ENCODE data around the gene TBC1D9B. TPM values are rescaled to one million over a fixed set of nuclear protein-coding genes. Genes with fewer than 3 reads are reported as not detected.

TBC1D9B gene
- total RNA-seq, 4 donors from 2014 or later = 115 to 210 (median 168) TPM

DNA sequence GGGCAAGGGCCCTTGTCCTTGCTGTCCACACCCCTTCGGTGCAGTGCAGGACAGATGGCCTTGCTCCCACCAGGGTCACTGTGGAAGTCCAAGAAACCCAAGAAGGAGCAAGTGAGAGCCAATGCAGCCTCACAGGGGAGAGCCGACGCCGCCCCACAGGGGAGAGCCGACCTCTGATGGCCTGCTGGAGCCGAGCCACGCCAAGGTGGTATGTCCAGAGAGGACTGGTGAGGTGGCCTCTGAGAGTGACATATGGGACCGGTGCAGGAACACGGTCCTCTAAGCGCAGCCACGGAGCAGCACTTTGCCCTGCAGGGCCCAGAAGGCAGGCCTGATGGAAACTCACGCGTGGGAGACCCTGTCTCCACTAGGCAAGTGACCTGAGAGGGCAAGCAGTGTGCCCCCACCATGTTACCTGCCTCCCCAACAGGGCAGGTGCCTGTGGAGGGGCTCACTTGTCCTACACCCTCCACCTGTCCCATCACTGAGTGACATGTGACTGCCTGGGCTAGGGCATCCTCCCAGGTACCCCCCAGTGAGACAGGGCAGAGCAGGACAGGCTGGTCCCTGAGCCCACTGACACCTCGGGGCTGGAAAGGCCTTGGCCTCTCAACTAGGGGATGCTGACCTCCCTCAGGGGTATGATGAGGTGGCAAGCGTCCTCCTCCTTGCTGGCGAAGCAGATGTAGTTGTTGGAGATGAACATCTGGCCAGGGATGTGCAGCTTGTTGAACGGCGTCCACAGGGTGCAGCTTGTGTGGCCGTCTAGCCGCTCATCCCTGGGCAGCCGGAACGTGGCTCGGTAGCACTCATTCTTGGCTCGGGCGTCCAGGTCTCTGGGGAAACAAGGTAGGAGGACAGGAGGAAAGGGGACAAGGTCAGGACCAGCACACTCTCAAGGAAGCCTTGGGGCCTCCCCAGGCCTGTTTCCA, 16.7 kb downstream of the TBC1D9B start:
- WGBS, 2 donors = 91 to 94% methylated on average over 22 to 23 of the region's 25 CpGs
- H3K27ac ChIP-seq = no peak overlapping the region
- H3K4me1 ChIP-seq = no peaks in the 10 kb centered on the region
- H3K27me3 ChIP-seq = no peaks in the 10 kb centered on the region
- H3K9me3 ChIP-seq = no peaks in the 10 kb centered on the region
- no peak for DNase-seq (ENCODE audit: low spot score in 2 of 2)
- no peak overlapping the region for H3K4me3 ChIP-seq
- H3K36me3 ChIP-seq = peaks cover 4 to 100% (median 29%) of the 10 kb centered on the region in 3 donors
- TF ChIP-seq POLR2A (IDR thresholded peaks at IDR 0.05) (no peak), EP300 (IDR thresholded peaks at IDR 0.05) (no peak)
- TF ChIP-seq, protein P1, sequence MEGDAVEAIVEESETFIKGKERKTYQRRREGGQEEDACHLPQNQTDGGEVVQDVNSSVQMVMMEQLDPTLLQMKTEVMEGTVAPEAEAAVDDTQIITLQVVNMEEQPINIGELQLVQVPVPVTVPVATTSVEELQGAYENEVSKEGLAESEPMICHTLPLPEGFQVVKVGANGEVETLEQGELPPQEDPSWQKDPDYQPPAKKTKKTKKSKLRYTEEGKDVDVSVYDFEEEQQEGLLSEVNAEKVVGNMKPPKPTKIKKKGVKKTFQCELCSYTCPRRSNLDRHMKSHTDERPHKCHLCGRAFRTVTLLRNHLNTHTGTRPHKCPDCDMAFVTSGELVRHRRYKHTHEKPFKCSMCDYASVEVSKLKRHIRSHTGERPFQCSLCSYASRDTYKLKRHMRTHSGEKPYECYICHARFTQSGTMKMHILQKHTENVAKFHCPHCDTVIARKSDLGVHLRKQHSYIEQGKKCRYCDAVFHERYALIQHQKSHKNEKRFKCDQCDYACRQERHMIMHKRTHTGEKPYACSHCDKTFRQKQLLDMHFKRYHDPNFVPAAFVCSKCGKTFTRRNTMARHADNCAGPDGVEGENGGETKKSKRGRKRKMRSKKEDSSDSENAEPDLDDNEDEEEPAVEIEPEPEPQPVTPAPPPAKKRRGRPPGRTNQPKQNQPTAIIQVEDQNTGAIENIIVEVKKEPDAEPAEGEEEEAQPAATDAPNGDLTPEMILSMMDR (IDR thresholded peaks at IDR 0.05) = no peak

DNA sequence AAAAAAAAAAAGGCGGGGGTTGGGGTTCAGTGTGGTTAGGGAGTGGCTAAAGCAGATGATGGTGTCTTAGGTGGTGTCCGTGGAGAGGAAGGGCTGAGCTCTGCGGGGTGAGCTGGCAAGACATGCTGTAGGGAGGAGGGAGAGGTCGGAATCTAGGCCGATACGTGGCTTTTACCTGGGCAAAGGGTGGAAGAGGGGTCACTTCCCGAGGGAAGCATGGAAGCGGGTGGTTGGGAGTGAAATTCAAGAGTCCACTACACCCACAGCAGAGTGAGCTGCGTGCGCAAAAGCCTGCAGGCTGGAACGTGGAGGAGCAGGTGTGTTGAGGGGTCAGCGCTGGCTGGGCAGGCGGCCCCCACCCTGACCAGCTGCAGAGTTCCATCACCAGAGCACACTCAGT, 17.8 kb downstream of the TBC1D9B start:
- H3K4me3 ChIP-seq = no peak overlapping the region
- H3K9me3 ChIP-seq = no peaks in the 10 kb centered on the region
- DNase-seq (ENCODE audit: low spot score in 2 of 2) = no peak
- H3K4me1 ChIP-seq = no peaks in the 10 kb centered on the region
- WGBS, 2 donors = 88 to 89% methylated on average over 13 of the region's 13 CpGs
- TF ChIP-seq, protein P1 (IDR thresholded peaks at IDR 0.05) = no peak
- TF ChIP-seq POLR2A (IDR thresholded peaks at IDR 0.05) (no peak), EP300 (IDR thresholded peaks at IDR 0.05) (no peak)
- no peak overlapping the region for H3K27ac ChIP-seq
- H3K27me3 ChIP-seq = no peaks in the 10 kb centered on the region
- peaks cover 6 to 100% (median 29%) of the 10 kb centered on the region in 3 donors for H3K36me3 ChIP-seq

DNA sequence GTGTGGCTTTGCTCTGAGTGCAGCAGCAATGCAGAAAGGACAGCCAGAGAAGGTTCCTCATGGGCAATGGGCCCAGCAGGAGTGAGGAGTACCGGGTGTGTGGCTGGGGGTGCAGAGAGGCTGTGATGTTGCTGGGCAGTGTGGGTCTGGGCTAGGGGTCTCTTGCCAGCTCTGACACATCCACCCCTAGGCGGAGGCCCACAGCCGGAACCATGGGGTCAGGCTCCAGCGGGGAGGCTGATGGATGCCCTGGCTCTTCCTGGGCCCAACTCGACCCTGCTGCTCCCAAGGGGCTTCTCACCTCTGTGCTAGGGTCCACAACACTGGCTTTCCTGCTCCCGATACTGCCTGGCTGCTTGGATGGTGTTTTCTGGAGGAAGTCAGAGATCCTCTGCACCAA, 19.9 kb downstream of the TBC1D9B start:
- DNase-seq (ENCODE audit: low spot score in 2 of 2) = no peak
- H3K4me1 ChIP-seq = no peaks in the 10 kb centered on the region
- H3K4me3 ChIP-seq = no peak overlapping the region
- H3K27me3 ChIP-seq = no peaks in the 10 kb centered on the region
- H3K27ac ChIP-seq = no peak overlapping the region
- TF ChIP-seq POLR2A (IDR thresholded peaks at IDR 0.05) (no peak), EP300 (IDR thresholded peaks at IDR 0.05) (no peak)
- TF ChIP-seq, protein P1 (IDR thresholded peaks at IDR 0.05) = no peak
- peaks cover 0 to 14% (median 3%) of the 10 kb centered on the region in 4 donors for H3K9me3 ChIP-seq
- peaks cover 6 to 100% (median 22%) of the 10 kb centered on the region in 3 donors for H3K36me3 ChIP-seq
- WGBS, 2 donors = 84 to 85% methylated on average over 6 of the region's 6 CpGs

DNA sequence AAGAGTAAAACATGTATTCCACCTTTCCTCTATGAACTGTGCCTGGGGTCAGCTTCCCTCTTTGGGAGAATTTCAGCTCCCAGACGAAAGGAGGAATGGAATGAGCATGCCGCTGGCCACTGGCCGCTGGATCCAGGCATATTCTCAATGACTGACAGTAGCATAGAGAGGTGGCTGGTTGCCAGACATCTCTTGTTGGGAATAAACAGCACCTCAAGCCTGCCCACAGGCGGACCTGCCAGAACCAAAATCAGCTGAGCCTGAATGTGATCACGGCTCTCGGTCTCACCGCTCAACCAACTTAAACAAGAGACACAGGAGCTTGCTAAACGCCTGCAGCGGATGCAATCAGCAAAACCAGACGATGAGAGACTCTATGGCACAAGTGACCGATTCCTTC, 20.6 kb downstream of the TBC1D9B start:
- H3K9me3 ChIP-seq = peaks cover 0 to 22% (median 3%) of the 10 kb centered on the region in 4 donors
- 93 to 94% methylated on average over 11 of the region's 11 CpGs for WGBS, 2 donors
- H3K27ac ChIP-seq = no peak overlapping the region
- DNase-seq (ENCODE audit: low spot score in 2 of 2) = no peak
- H3K4me3 ChIP-seq = no peak overlapping the region
- no peaks in the 10 kb centered on the region for H3K4me1 ChIP-seq
- peaks cover 6 to 100% (median 22%) of the 10 kb centered on the region in 3 donors for H3K36me3 ChIP-seq
- TF ChIP-seq EP300 (IDR thresholded peaks at IDR 0.05) = no peak
- TF ChIP-seq POLR2A (IDR thresholded peaks at IDR 0.05) = no peak
- TF ChIP-seq, protein P1 (IDR thresholded peaks at IDR 0.05) = no peak
- no peaks in the 10 kb centered on the region for H3K27me3 ChIP-seq
